ENCODE data around the gene FBXL19.

Gene FBXL19

GRCh38 chr16:30984669-30985400 lies 61.5 kb downstream of the FBXL19 start, which contains the start of gene HSD3B7 (continued):
- no peak for TF ChIP-seq ZSCAN18 (tag by site-specific recombination; IDR thresholded peaks at IDR 0.05)
- no peak for TF ChIP-seq HOXC10 (CRISPR knock-in tag; IDR thresholded peaks at IDR 0.05)
- TF ChIP-seq ZNF214 (tag by site-specific recombination; IDR thresholded peaks at IDR 0.05; ENCODE audit: borderline replicate concordance): no peak
- TF ChIP-seq ZNF785 (tag by site-specific recombination; IDR thresholded peaks at IDR 0.05): no peak
- no peak; the same call in 1 of the 2 replicates for TF ChIP-seq ZNF394 (tag by site-specific recombination; IDR thresholded peaks at IDR 0.05; ENCODE audit: borderline replicate concordance)
- TF ChIP-seq REST (tag by site-specific recombination; IDR thresholded peaks at IDR 0.05): no peak
- TF ChIP-seq AEBP2 (tag by site-specific recombination; IDR thresholded peaks at IDR 0.05; ENCODE audit: borderline replicate concordance): no peak
- no peak for TF ChIP-seq ZNF837 (tag by site-specific recombination; IDR thresholded peaks at IDR 0.05)
- TF ChIP-seq ZNF10 (tag by site-specific recombination; IDR thresholded peaks at IDR 0.05): no peak; the same call in 1 of the 2 replicates
- TF ChIP-seq, protein P1, sequence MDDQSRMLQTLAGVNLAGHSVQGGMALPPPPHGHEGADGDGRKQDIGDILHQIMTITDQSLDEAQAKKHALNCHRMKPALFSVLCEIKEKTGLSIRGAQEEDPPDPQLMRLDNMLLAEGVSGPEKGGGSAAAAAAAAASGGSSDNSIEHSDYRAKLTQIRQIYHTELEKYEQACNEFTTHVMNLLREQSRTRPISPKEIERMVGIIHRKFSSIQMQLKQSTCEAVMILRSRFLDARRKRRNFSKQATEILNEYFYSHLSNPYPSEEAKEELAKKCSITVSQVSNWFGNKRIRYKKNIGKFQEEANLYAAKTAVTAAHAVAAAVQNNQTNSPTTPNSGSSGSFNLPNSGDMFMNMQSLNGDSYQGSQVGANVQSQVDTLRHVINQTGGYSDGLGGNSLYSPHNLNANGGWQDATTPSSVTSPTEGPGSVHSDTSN (CRISPR knock-in tag; IDR thresholded peaks at IDR 0.05): no peak
- no peak for TF ChIP-seq ZNF155 (tag by site-specific recombination; IDR thresholded peaks at IDR 0.05)
- TF ChIP-seq ZNF391 (tag by site-specific recombination; IDR thresholded peaks at IDR 0.05; ENCODE audit: borderline replicate concordance, low read depth): no peak
- no peak for TF ChIP-seq MYNN (tag by site-specific recombination; IDR thresholded peaks at IDR 0.05; ENCODE audit: borderline replicate concordance)
- no peak for TF ChIP-seq ZNF274 (IDR thresholded peaks at IDR 0.05; ENCODE audit: low read length)
- TF ChIP-seq ZNF274 (tag by site-specific recombination; IDR thresholded peaks at IDR 0.05; ENCODE audit: borderline replicate concordance): no peak
- TF ChIP-seq, protein P2, sequence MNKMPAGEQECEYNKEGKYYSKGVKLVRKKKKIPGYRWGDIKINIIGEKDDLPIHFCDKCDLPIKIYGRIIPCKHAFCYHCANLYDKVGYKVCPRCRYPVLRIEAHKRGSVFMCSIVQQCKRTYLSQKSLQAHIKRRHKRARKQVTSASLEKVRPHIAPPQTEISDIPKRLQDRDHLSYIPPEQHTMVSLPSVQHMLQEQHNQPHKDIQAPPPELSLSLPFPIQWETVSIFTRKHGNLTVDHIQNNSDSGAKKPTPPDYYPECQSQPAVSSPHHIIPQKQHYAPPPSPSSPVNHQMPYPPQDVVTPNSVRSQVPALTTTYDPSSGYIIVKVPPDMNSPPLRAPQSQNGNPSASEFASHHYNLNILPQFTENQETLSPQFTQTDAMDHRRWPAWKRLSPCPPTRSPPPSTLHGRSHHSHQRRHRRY (tag by site-specific recombination; IDR thresholded peaks at IDR 0.05): no peak
- no peak for TF ChIP-seq ZFP3 (tag by site-specific recombination; IDR thresholded peaks at IDR 0.05; ENCODE audit: low read depth)
- no peak for TF ChIP-seq ZNF529 (tag by site-specific recombination; IDR thresholded peaks at IDR 0.05; ENCODE audit: insufficient replicate concordance)
- no peak for TF ChIP-seq ZNF140 (tag by site-specific recombination; IDR thresholded peaks at IDR 0.05)
- TF ChIP-seq ZNF747 (tag by site-specific recombination; IDR thresholded peaks at IDR 0.05): no peak
- no peak for TF ChIP-seq ZNF138 (tag by site-specific recombination; IDR thresholded peaks at IDR 0.05; ENCODE audit: borderline replicate concordance)
- no peak for TF ChIP-seq SCRT1 (tag by site-specific recombination; IDR thresholded peaks at IDR 0.05; ENCODE audit: borderline replicate concordance)
- no peak for TF ChIP-seq ZNF701 (tag by site-specific recombination; IDR thresholded peaks at IDR 0.05)
- TF ChIP-seq, protein P3, sequence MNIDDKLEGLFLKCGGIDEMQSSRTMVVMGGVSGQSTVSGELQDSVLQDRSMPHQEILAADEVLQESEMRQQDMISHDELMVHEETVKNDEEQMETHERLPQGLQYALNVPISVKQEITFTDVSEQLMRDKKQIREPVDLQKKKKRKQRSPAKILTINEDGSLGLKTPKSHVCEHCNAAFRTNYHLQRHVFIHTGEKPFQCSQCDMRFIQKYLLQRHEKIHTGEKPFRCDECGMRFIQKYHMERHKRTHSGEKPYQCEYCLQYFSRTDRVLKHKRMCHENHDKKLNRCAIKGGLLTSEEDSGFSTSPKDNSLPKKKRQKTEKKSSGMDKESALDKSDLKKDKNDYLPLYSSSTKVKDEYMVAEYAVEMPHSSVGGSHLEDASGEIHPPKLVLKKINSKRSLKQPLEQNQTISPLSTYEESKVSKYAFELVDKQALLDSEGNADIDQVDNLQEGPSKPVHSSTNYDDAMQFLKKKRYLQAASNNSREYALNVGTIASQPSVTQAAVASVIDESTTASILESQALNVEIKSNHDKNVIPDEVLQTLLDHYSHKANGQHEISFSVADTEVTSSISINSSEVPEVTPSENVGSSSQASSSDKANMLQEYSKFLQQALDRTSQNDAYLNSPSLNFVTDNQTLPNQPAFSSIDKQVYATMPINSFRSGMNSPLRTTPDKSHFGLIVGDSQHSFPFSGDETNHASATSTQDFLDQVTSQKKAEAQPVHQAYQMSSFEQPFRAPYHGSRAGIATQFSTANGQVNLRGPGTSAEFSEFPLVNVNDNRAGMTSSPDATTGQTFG (tag by site-specific recombination; IDR thresholded peaks at IDR 0.05; ENCODE audit: borderline replicate concordance): no peak
- no peak for TF ChIP-seq ZNF664 (tag by site-specific recombination; IDR thresholded peaks at IDR 0.05)
- TF ChIP-seq ZNF366 (tag by site-specific recombination; conservative IDR thresholded peaks at IDR 0.05): peak; percentile 81
- TF ChIP-seq ZBTB26 (tag by site-specific recombination; optimal IDR thresholded peaks at IDR 0.05): peak; percentile 17
